ENCODE measurements around the gene MBNL2. TPM values are rescaled to one million over a fixed set of nuclear protein-coding genes. Genes with fewer than 3 reads are reported as not detected.
A peak's percentile ranks its signal among the peaks of the same experiment; 100 is the strongest.

Gene MBNL2
- total and polyA plus RNA-seq, 8 donors: 75.9 to 105 (median 90.5) TPM

DNA sequence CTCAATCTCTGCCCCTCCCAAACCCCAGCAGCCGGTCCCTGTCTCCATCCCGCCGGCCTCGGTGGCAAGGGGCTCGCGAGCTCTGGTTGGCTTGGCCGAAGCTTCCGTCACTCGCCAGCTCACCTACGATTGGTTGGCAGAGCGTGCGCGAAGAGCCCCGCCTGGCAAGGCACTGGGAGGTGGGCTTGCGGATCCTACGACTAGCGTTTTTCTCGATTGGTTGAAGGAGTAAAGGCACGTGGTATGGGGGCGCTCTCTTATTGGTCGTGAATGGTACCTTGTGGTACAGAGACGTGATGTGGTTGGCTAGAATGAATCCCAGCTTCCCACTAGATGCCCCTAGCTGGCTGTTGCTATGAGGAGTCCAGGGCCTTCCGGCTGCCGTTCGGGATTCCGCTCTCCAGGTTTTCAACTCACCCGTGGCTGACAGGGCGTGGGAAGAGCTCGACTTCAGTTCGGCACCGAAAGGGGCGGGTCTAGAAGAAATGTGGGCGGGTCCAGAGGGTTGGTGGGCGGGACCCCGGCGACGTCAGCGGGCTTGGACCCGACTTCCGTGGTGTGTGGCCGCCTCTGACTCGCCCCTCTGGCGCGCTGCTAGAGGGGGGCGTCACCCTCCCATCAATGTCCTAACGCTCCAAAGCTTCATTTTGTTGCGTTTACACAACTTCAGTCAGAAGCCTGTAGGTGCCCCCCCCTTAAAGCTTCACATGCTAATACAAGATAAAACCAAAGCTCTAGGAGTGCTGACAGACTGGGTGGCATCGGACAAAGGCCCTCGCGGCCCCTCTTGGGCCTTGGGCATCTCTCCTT, 211.0 kb downstream of the MBNL2 start:
- Histone ChIP-seq H3K27ac (peak overlapping the region; percentile 99), H3K9me3 (no peaks in the 10 kb centered on the region), H3K4me1 (peaks cover 13 to 38% of the 10 kb centered on the region in 2 donors), H3K27me3 (no peaks in the 10 kb centered on the region), H3K36me3 (no peaks in the 10 kb centered on the region), H3K4me3 (peak overlapping the region; percentile 58 to 82)
- TF ChIP-seq CTCF (IDR thresholded peaks at IDR 0.05): no peak
- DNase-seq: peak; percentile 96 to 100 (median 99)
- intact Hi-C loops (cut with DNase I): no loop called here
- ATAC-seq: peak; percentile 91

- peak; percentile 90 to 96 (median 95) for DNase-seq
- Histone ChIP-seq H3K27me3 (no peaks in the 10 kb centered on the region), H3K36me3 (no peaks in the 10 kb centered on the region), H3K4me1 (peaks cover 13 to 39% of the 10 kb centered on the region in 2 donors), H3K4me3 (peak within 1 kb of the TSS; percentile 66 to 82), H3K9me3 (no peaks in the 10 kb centered on the region), H3K27ac (peak within 1 kb of the TSS; percentile 99)
- intact Hi-C loops (cut with DNase I): no loop called here
- peak; percentile 82 for ATAC-seq
- no peak for TF ChIP-seq CTCF (IDR thresholded peaks at IDR 0.05)
These were observed 211.7 kb downstream of the MBNL2 start, which contains the start of gene RAP2A for GRCh38 chr13:97433727-97434396. RAP2A (plus strand) TSS chr13:97434169; CDS start chr13:97434471, 302 bp downstream.

GRCh38 chr13:97434397-97435201, 212.5 kb downstream of the MBNL2 start:
- intact Hi-C loops (cut with DNase I): no loop called here
- DNase-seq (peak in 3 of 4 donors; percentile 52 to 58 (median 56)), ATAC-seq (no peak)
- H3K4me3 ChIP-seq: peak overlapping the region; percentile 66 to 82
- no peaks in the 10 kb centered on the region for H3K27me3 ChIP-seq
- H3K36me3 ChIP-seq: no peaks in the 10 kb centered on the region
- H3K27ac ChIP-seq: peak overlapping the region; percentile 76 to 83
- TF ChIP-seq CTCF (IDR thresholded peaks at IDR 0.05): no peak
- no peaks in the 10 kb centered on the region for H3K9me3 ChIP-seq
- H3K4me1 ChIP-seq: peaks cover 13 to 46% of the 10 kb centered on the region in 2 donors

GRCh38 chr13:97435323-97435722, 213.2 kb downstream of the MBNL2 start:
- intact Hi-C loops (cut with DNase I): no loop called here
- no peaks in the 10 kb centered on the region for H3K27me3 ChIP-seq
- H3K4me3 ChIP-seq: peak overlapping the region; percentile 66 to 82
- no peak for ATAC-seq
- no peak for TF ChIP-seq CTCF (IDR thresholded peaks at IDR 0.05)
- H3K36me3 ChIP-seq: no peaks in the 10 kb centered on the region
- peaks cover 13 to 46% of the 10 kb centered on the region in 2 donors for H3K4me1 ChIP-seq
- DNase-seq: no peak
- peak overlapping the region; percentile 76 to 83 for H3K27ac ChIP-seq
- no peaks in the 10 kb centered on the region for H3K9me3 ChIP-seq
